ENCODE results near the gene C5orf63.

The C5orf63 gene

DNA sequence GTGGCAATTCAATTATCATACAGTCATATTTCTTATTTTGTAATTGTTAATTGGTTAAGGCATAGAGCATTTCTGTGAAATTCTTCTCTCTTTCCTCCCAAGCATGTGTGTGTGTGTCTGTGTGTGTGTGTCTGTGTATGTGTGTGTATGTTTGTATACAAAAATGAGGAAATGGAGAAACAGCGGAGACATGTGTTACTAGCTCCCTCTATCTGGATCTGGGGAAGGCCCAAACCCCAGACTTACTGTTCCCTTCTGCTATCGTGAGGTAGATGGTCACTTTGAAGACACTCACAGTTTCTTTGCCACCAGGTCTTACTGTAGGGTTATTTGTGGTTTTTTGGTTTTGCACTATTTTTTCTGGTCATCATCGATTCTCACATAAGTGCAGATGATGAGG, 11.4 kb upstream of the C5orf63 start:
- Histone ChIP-seq H3K36me3 (replicated peaks; ENCODE audit: low read depth, low read length) (no peaks in the 10 kb centered on the region), H3K27ac (ENCODE audit: low read length) (no peak overlapping the region), H3K4me3 (ENCODE audit: low read length) (no peak overlapping the region), H3K79me2 (ENCODE audit: low read length) (no peaks in the 10 kb centered on the region), H3K9me3 (ENCODE audit: insufficient read depth, low read length) (no peaks in the 10 kb centered on the region), H3K4me2 (ENCODE audit: low read length) (no peak overlapping the region), H2AFZ (ENCODE audit: low read depth, low read length) (no peak overlapping the region), H3K9ac (ENCODE audit: low read length) (no peak overlapping the region), H4K20me1 (ENCODE audit: insufficient read depth, low read length) (no peaks in the 10 kb centered on the region), H3K27me3 (ENCODE audit: low read depth, low read length) (no peaks in the 10 kb centered on the region), H3K4me1 (ENCODE audit: low read length) (no peaks in the 10 kb centered on the region)
- TF ChIP-seq, protein P1, sequence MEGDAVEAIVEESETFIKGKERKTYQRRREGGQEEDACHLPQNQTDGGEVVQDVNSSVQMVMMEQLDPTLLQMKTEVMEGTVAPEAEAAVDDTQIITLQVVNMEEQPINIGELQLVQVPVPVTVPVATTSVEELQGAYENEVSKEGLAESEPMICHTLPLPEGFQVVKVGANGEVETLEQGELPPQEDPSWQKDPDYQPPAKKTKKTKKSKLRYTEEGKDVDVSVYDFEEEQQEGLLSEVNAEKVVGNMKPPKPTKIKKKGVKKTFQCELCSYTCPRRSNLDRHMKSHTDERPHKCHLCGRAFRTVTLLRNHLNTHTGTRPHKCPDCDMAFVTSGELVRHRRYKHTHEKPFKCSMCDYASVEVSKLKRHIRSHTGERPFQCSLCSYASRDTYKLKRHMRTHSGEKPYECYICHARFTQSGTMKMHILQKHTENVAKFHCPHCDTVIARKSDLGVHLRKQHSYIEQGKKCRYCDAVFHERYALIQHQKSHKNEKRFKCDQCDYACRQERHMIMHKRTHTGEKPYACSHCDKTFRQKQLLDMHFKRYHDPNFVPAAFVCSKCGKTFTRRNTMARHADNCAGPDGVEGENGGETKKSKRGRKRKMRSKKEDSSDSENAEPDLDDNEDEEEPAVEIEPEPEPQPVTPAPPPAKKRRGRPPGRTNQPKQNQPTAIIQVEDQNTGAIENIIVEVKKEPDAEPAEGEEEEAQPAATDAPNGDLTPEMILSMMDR (IDR thresholded peaks at IDR 0.05; ENCODE audit: low read depth, low read length): no peak
- TF ChIP-seq EZH2phosphoT487 (IDR thresholded peaks at IDR 0.05; ENCODE audit: low read depth): no peak

DNA sequence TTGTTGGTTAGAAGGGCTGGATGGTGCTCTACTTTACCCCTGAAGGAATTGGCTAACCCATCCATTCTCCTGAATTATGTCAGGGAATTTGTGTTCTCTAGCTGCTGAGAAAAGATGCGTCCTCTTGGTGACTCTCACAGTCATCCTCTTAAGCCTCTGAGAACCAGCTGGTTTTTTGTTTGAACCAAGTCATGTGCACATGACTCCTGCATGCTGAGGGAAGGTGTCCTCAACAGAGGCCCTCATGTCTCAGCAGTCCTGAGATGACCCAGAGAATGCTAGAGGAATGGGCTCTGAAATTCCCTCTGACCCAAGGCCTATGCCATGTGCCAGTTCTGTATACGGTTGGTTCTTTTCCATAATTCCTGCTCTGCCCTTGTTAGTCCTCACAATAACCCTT, 10.4 kb upstream of the C5orf63 start:
- Histone ChIP-seq H3K79me2 (ENCODE audit: low read length) (no peaks in the 10 kb centered on the region), H2AFZ (ENCODE audit: low read depth, low read length) (no peak overlapping the region), H3K27ac (ENCODE audit: low read length) (no peak overlapping the region), H3K27me3 (ENCODE audit: low read depth, low read length) (no peaks in the 10 kb centered on the region), H3K9ac (ENCODE audit: low read length) (no peak overlapping the region), H3K4me3 (ENCODE audit: low read length) (no peak overlapping the region), H3K9me3 (ENCODE audit: insufficient read depth, low read length) (no peaks in the 10 kb centered on the region), H3K4me1 (ENCODE audit: low read length) (no peaks in the 10 kb centered on the region), H4K20me1 (ENCODE audit: insufficient read depth, low read length) (no peaks in the 10 kb centered on the region), H3K36me3 (replicated peaks; ENCODE audit: low read depth, low read length) (no peaks in the 10 kb centered on the region), H3K4me2 (ENCODE audit: low read length) (no peak overlapping the region)
- TF ChIP-seq, protein P1 (IDR thresholded peaks at IDR 0.05; ENCODE audit: low read depth, low read length): no peak
- TF ChIP-seq EZH2phosphoT487 (IDR thresholded peaks at IDR 0.05; ENCODE audit: low read depth): no peak

DNA sequence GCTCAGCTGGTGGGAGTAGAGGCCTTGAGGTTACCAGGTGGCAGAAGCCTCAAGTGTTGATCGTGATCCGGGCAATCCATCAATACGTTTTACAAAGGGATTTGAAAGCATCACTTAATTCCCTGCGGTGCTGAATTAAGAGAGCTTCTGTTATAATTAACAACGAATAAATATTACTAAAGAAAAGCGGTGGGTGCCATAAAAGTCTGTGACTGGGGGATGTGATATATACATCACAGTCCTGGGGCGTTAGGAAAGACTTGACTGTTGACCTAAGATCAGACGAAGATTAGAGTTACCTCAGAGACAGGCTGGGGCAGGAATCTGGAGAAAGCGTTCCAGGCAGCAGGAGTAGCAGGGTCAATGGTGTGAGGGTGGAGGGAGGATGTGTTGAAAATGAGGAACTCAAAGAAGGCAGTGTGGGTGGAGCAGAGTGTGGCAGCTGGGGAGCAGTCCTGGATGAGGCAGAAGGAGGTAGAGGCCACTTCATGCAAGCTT, 6.7 kb upstream of the C5orf63 start:
- Histone ChIP-seq H3K9ac (ENCODE audit: low read length) (no peak overlapping the region), H3K79me2 (ENCODE audit: low read length) (no peaks in the 10 kb centered on the region), H3K36me3 (replicated peaks; ENCODE audit: low read depth, low read length) (no peaks in the 10 kb centered on the region), H3K9me3 (ENCODE audit: insufficient read depth, low read length) (no peaks in the 10 kb centered on the region), H3K27ac (ENCODE audit: low read length) (no peak overlapping the region), H3K4me2 (ENCODE audit: low read length) (no peak overlapping the region), H4K20me1 (ENCODE audit: insufficient read depth, low read length) (no peaks in the 10 kb centered on the region), H3K27me3 (ENCODE audit: low read depth, low read length) (no peaks in the 10 kb centered on the region), H2AFZ (ENCODE audit: low read depth, low read length) (no peak overlapping the region), H3K4me3 (ENCODE audit: low read length) (no peak overlapping the region), H3K4me1 (ENCODE audit: low read length) (no peaks in the 10 kb centered on the region)
- TF ChIP-seq EZH2phosphoT487 (IDR thresholded peaks at IDR 0.05; ENCODE audit: low read depth): no peak
- TF ChIP-seq, protein P1 (IDR thresholded peaks at IDR 0.05; ENCODE audit: low read depth, low read length): no peak

DNA sequence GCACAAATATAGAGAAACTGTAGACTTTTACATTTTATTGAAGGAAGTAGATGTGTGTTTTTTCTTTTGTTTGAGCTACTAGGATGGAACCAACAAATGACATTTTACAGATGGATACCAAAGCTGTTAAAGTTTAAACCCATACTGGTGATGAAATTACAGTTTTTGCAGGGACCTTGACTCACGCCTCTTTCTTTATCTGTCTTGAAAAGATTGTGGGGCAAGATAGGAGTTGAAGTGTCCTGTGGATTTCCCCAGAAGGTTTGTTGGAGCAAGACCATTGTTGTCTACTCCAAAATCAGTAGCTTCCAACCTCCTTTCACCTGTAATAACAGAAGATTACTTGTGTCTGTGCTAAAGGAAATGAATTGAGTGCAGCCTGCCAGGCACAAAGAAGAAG, 4.1 kb upstream of the C5orf63 start:
- Histone ChIP-seq H3K4me2 (ENCODE audit: low read length) (no peak overlapping the region), H4K20me1 (ENCODE audit: insufficient read depth, low read length) (no peaks in the 10 kb centered on the region), H3K36me3 (replicated peaks; ENCODE audit: low read depth, low read length) (no peaks in the 10 kb centered on the region), H3K9me3 (ENCODE audit: insufficient read depth, low read length) (no peaks in the 10 kb centered on the region), H3K4me1 (ENCODE audit: low read length) (peaks cover 6% of the 10 kb centered on the region; the same call in 1 of the 2 replicates), H3K79me2 (ENCODE audit: low read length) (no peaks in the 10 kb centered on the region), H3K4me3 (ENCODE audit: low read length) (no peak overlapping the region), H3K27me3 (ENCODE audit: low read depth, low read length) (no peaks in the 10 kb centered on the region), H3K9ac (ENCODE audit: low read length) (no peak overlapping the region), H3K27ac (ENCODE audit: low read length) (no peak overlapping the region), H2AFZ (ENCODE audit: low read depth, low read length) (no peak overlapping the region)
- TF ChIP-seq EZH2phosphoT487 (IDR thresholded peaks at IDR 0.05; ENCODE audit: low read depth): no peak
- TF ChIP-seq, protein P1 (IDR thresholded peaks at IDR 0.05; ENCODE audit: low read depth, low read length): no peak

Data from OCI-LY3 (cell line).